HT1080 (cell line): Measurements from ENCODE around the gene MLLT1. TPM values are rescaled to one million over a fixed set of nuclear protein-coding genes. Genes with fewer than 3 reads are reported as not detected.

Experiments used
- DNase-seq: peaks from one replicate; pipeline ENCODE4 v3.0.0-alpha.2; 2015; ENCODE audit warnings: low read depth
- total RNA-seq: library from RNA; depleted of rRNA; stranded (reverse); fragments of >200 nt; shearing (Covaris generic); gene quantifications from 2 replicates; pipeline ENCODE4 v1.2.3, GENCODE V29; 2014

Gene MLLT1
- total RNA-seq, 1 experiment from 2014 or later = 30.0 TPM

GRCh38 chr19:6260376-6260775 is 19.4 kb downstream of the MLLT1 start:
- DNase-seq = no peak

- no peak for DNase-seq
These were observed 20.4 kb downstream of the MLLT1 start for GRCh38 chr19:6259312-6259861.

GRCh38 chr19:6258812-6259311 is 20.9 kb downstream of the MLLT1 start:
- no peak for DNase-seq

- DNase-seq = no peak
These were observed 25.6 kb downstream of the MLLT1 start for GRCh38 chr19:6253954-6254733.

- no peak for DNase-seq
These were observed 27.7 kb downstream of the MLLT1 start for GRCh38 chr19:6252066-6252465.

DNA sequence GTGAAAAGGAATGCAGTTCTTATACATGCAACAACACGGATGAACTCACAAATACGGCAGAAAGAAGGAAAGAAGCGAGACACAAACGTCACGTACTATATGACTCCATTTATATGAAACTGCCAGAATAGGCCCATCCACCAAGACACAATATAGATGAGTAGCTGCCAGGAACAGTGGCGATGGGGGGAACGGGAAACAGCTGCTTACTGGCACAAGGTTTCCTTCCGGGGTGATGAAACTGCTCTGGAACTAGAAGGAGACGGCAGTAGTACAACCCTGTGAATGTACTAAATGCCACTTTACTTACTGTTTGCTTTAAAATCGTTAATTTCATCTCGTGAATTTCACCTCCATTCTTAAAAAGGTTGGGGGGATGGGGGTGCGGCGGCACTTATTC is 28.9 kb downstream of the MLLT1 start:
- DNase-seq = no peak

DNA sequence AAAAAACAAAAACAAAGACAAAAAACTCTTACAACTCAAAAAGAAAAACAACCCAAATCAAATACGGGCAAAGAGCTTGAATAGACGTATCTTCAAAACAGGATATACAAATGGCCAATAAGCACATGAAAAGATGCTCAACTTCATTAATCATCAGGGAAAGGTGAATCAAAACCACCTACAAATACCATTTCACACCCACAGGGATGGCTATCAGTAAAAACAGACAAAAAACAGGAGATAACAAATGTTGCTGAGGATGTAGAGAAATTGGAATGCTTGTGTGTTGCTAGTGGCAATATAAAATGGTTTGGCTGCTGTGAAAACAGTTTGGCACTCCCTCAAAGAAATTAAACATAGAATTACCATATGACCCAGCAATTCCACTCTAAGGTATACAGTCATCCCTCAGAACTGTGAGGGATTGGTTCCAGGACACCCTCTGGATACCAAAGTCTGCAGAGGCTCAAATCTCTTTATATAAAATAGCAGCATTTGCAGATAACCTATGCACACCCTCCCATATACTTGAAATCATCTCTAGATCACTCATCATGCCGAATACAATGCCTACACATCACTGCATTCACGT is 29.7 kb downstream of the MLLT1 start:
- DNase-seq = no peak

DNA sequence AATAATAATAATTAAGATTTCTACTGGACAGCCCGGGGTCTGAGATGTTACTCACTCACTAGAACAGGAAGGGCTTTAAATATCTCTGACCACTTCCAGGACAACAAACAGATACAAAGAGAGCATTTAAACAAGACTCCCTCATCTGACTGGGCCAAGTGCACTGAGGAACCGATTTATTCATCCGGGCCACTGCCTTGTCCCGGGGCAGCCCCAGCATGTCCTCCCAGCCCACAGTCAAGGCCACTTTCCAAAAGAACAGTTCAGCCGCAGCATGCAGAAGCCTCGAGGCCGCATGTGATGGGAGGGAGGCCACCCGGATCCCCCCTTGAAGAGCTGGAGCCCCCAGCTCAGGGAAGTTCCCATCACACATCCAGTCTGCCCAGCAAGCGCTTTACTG is 30.5 kb downstream of the MLLT1 start:
- DNase-seq = peak; percentile 35

- no peak for DNase-seq
These were observed 30.9 kb downstream of the MLLT1 start for GRCh38 chr19:6248844-6249243.

GRCh38 chr19:6248341-6248740 is 31.4 kb downstream of the MLLT1 start:
- no peak for DNase-seq

- DNase-seq = no peak
These were observed 32.8 kb downstream of the MLLT1 start for GRCh38 chr19:6247007-6247288.

DNA sequence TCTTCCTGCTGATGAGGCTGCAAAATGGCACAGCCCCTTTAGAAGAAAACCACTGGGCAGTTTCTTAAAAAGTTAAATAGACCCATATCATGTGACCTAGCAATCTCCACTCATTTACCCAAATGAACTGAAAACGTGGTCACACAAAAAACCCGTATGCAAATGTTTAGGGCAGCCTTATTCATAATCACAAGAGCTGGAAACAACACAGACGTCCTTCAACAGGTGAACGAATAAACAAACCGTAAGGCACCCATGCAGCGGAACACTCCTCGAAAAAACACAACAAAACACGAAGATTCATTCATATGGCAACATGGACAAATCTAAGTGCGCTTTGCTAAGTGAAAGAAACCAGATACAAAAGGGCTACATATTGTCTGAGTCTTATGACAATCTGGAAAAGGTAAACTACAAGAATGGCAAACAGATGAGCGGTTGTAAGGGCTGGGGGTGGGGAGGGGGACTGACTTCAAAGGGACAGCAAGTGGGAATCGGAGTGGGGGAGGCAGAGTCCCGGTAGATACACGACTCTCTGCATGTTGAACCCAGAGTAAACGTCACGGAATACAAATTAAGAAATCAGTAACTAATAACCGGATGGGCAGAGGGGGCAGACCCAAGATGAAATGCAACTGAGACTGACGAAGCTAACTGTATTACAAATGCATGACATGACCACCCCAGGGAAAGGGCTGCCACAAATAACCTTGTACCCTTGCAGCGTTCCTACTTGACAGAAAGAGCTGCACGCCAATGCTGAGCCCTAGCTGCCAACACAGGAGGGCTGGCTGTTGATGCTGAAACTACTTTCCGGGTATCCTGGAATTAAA is 33.4 kb downstream of the MLLT1 start:
- DNase-seq = no peak

- no peak for DNase-seq
These were observed 37.1 kb downstream of the MLLT1 start for GRCh38 chr19:6242677-6243076.

GRCh38 chr19:6241680-6242377 is 37.9 kb downstream of the MLLT1 start:
- no peak for DNase-seq

DNA sequence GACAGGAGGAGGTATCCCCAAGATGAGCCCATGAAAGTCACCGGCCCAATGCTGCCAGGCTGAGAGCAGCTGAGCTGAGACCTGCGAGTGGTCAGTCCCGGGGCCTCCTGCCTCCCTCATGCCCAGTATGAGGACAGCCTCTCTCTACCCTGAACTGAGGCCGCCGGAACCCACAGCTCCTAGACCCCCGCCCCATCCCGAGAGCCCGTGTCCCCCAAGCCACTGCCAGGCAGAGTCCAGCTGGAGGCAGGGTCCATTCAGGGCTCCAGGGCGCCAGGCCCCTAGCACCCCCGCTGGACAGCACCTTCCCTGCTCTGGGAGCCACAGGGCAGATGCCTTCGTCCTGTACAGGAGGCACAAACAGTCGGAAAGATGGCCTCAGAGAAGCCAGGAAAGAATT is 38.7 kb downstream of the MLLT1 start:
- DNase-seq = no peak

DNA sequence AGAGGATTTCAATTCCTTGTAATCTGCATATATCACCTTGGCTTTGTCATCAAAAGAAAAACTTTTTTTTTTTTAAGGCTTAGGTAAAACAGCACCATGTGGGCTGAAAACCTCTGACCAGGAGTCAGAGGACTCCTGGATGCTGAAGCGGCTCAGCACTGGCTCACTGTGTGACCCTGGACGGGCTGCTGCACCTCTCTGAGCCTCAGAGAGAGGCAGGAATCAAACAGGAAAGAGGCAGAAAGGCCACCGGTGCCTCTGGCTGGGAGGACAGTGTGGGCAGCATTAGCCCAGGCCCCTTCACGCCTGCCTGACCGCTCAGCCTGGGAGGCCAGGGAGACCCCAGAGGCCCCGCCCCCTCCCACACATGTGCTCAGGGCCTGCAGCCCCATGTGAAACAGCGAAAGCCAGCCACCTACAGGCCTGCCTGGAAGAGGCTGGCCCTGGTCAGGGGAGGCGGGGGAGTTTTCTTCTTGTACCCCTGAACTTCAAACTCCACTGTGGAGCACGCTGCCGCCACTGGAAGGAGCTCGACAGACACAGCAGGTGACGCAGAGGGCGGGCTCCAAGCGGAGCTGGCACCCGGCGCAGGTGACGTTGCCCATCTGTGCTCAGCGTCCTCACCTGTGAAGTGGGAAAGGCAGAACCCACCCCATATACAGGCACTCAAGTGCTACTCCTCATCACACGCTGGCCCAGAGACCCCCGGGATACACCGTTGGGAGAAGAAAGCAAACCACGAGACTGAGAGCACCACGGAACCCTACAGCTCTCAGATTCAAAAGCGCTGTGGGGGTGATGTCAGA is 39.7 kb downstream of the MLLT1 start:
- no peak for DNase-seq

DNA sequence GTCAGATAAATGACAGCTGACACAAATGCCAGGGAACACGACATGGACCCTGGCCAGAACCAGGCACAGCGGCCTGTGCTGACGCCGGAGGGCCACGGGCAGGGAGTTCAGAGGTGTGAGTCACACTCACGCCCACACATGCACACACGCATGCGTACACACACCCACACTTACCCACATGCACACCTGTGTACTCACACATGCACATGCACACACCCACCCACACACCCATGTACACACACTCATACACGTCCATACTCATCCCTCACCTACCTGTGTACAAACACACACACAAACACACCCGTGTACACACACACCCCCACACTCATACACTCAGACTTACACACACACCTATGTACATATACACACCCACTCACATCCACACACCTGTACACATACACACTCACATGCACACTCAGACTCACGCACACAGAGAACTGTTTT is 40.4 kb downstream of the MLLT1 start:
- DNase-seq = no peak

DNA sequence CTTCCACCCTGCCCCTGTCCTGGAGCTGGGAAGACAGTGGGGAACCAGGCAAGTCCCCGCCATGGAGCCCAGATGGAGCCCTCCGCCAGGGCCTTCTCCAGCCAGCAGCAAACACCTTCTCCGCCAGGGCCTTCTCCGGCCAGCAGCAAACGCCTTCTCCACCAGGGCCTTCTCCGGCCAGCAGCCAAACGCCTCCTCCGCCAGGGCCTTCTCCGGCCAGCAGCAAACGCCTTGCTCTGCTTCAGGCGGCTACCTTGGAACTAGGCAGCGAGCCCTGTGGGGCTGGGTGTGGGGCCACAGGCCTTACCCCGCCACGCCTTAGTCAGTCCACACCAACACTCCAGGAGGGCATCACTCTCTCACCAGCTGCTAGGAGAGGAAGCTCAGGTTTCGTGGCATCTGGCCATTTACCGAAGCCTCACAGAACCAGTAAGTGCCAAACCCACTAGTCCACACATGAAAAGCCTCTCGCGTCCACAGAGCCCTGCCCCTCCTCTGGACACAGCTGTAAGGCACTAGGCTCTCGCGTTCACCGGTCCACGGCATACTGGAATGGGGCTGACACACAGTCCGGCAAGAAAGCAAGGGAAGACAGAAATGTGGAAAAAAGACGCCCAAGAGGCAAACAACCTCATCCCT is 41.0 kb downstream of the MLLT1 start:
- DNase-seq = no peak

DNA sequence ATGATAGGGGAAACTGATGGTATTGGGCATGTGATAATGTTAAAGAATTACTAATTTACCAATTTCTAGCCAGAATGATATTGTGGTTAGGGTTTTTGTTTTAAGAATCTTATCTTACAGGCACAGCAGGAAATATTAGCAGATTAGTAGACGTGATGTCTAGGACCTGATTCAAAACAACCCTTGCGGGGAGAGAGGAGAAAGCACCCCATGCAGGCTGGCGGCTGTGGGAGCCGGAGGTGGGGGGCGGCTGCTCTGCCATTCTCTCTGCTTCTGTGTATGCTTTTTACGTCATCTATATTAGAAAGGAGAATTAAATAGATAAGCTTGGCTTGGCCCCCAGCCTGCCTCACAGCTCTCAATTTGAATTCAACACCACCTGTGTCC is 41.5 kb downstream of the MLLT1 start:
- DNase-seq = no peak
